CD4-positive, CD25-positive, alpha-beta regulatory T cell (primary cell): ENCODE measurements around the gene ADORA2A. TPM values are rescaled to one million over a fixed set of nuclear protein-coding genes. Genes with fewer than 3 reads are reported as not detected.

Experiments used
- ATAC-seq, 2 donors: fragments of 150-1000 bp; cut with Tn5 transposase; one replicate each; pipeline ENCODE4 v1.10.0; 2021; ENCODE audit warnings: low read depth in 2 of 2, moderate number of reproducible peaks in 2 of 2, moderate library complexity in 1 of 2
- DNase-seq, 3 donors: peaks; one replicate each; pipeline versions ENCODE4 v3.0.0 to v3.0.0-alpha.2; 2012 to 2022; ENCODE audit warnings: mixed read lengths in 1 of 3
- H3K27ac ChIP-seq: one replicate; pipeline ENCODE4 v1.7.0; 2013; ENCODE audit warnings: mild to moderate bottlenecking, low read length; ENCODE audit not compliant: insufficient read depth, poor library complexity, severe bottlenecking
- H3K27me3 ChIP-seq: one replicate; pipeline ENCODE4 v1.7.0; 2013; ENCODE audit warnings: low read length; ENCODE audit not compliant: control insufficient read depth, insufficient read depth
- H3K36me3 ChIP-seq: one replicate; pipeline ENCODE4 v1.7.0; 2013; ENCODE audit warnings: mild to moderate bottlenecking, low read length, moderate library complexity; ENCODE audit not compliant: control insufficient read depth, insufficient read depth
- H3K4me1 ChIP-seq: 2 replicates; pipeline ENCODE4 v1.7.0; 2013; ENCODE audit warnings: mild to moderate bottlenecking, low read length; ENCODE audit not compliant: insufficient read depth, control insufficient read depth, poor library complexity, severe bottlenecking
- H3K4me3 ChIP-seq: one replicate; pipeline ENCODE4 v1.7.0; 2013; ENCODE audit warnings: low read depth, mild to moderate bottlenecking, low read length, moderate library complexity
- H3K9me3 ChIP-seq, 2 experiments: 1 replicate in 1 of 2; 2 replicates in 1 of 2; pipeline ENCODE4 v1.7.0; 2013; ENCODE audit warnings: low read length in 2 of 2, mild to moderate bottlenecking in 1 of 2, moderate library complexity in 1 of 2; ENCODE audit not compliant: control insufficient read depth in 2 of 2
- H3K27ac Mint-ChIP-seq, 3 donors: one replicate each; pipeline ENCODE4 v1.8.0; 2020 to 2022; ENCODE audit warnings: mild to moderate bottlenecking in 3 of 3, mixed read lengths in 3 of 3, moderate library complexity in 2 of 3
- H3K27me3 Mint-ChIP-seq: one replicate; pipeline ENCODE4 v1.8.0; 2022; ENCODE audit warnings: mild to moderate bottlenecking, mixed read lengths
- H3K36me3 Mint-ChIP-seq: one replicate; pipeline ENCODE4 v1.8.0; 2020; ENCODE audit warnings: mixed read lengths
- H3K4me1 Mint-ChIP-seq, 4 donors: one replicate each; pipeline ENCODE4 v1.8.0; 2020 to 2022; ENCODE audit warnings: mixed read lengths in 4 of 4, mild to moderate bottlenecking in 1 of 4
- H3K4me3 Mint-ChIP-seq, 4 donors: one replicate each; pipeline ENCODE4 v1.8.0; 2020 to 2022; ENCODE audit warnings: mild to moderate bottlenecking in 4 of 4, mixed read lengths in 4 of 4, moderate library complexity in 3 of 4
- H3K9me3 Mint-ChIP-seq, 7 donors: one replicate each; pipeline ENCODE4 v1.8.0; 2020 to 2022; ENCODE audit warnings: mixed read lengths in 7 of 7, mild to moderate bottlenecking in 3 of 7, moderate library complexity in 2 of 7
- polyA plus RNA-seq, 4 donors: library from polyadenylated mRNA; unstranded; fragments of 300-500 nt; fragmentation: Illumina TruSeq; gene quantifications; one replicate each; pipeline ENCODE4 v1.2.3, GENCODE V29; 2021
- total RNA-seq: library from RNA; stranded (reverse); gene quantifications from one replicate; pipeline ENCODE4 v1.2.3, GENCODE V29; 2022

The ADORA2A gene
- total and polyA plus RNA-seq, 5 donors from 2014 or later: 31.2 to 101 (median 91.8) TPM

GRCh38 chr22:24466716-24467328, 39.4 kb downstream of the ADORA2A start:
- no peak for DNase-seq
- ATAC-seq: no peak
- Histone ChIP-seq H3K9me3 (no peaks in the 10 kb centered on the region), H3K36me3 (no peaks in the 10 kb centered on the region), H3K4me3 (no peak overlapping the region), H3K27me3 (no peaks in the 10 kb centered on the region), H3K4me1 (no peaks in the 10 kb centered on the region), H3K27ac (no peak overlapping the region)
- Mint-ChIP-seq H3K27me3 (no peaks in the 10 kb centered on the region), H3K27ac (peak overlapping the region in 1 of 3 donors; percentile 12), H3K4me3 (no peak overlapping the region), H3K9me3 (no peaks in the 10 kb centered on the region), H3K36me3 (no peaks in the 10 kb centered on the region), H3K4me1 (no peaks in the 10 kb centered on the region)

- Histone ChIP-seq H3K27ac (no peak overlapping the region), H3K4me1 (no peaks in the 10 kb centered on the region), H3K27me3 (no peaks in the 10 kb centered on the region), H3K36me3 (no peaks in the 10 kb centered on the region), H3K9me3 (no peaks in the 10 kb centered on the region), H3K4me3 (no peak overlapping the region)
- Mint-ChIP-seq H3K36me3 (no peaks in the 10 kb centered on the region), H3K9me3 (no peaks in the 10 kb centered on the region), H3K4me3 (no peak overlapping the region), H3K27ac (no peak overlapping the region), H3K27me3 (no peaks in the 10 kb centered on the region), H3K4me1 (no peaks in the 10 kb centered on the region)
- DNase-seq: no peak
- no peak for ATAC-seq
These were observed 39.9 kb downstream of the ADORA2A start for GRCh38 chr22:24467340-24467739.

GRCh38 chr22:24471570-24471969, 44.2 kb downstream of the ADORA2A start:
- Mint-ChIP-seq H3K9me3 (peaks cover 0 to 3% (median 0%) of the 10 kb centered on the region in 7 donors), H3K27me3 (peaks cover 5% of the 10 kb centered on the region), H3K4me3 (no peak overlapping the region), H3K27ac (no peak overlapping the region), H3K4me1 (no peaks in the 10 kb centered on the region), H3K36me3 (no peaks in the 10 kb centered on the region)
- ATAC-seq (no peak), DNase-seq (no peak)
- Histone ChIP-seq H3K27ac (no peak overlapping the region), H3K36me3 (no peaks in the 10 kb centered on the region), H3K27me3 (no peaks in the 10 kb centered on the region), H3K9me3 (no peaks in the 10 kb centered on the region), H3K4me1 (no peaks in the 10 kb centered on the region), H3K4me3 (no peak overlapping the region)

GRCh38 chr22:24473284-24473683, 45.9 kb downstream of the ADORA2A start:
- Mint-ChIP-seq H3K27ac (no peak overlapping the region), H3K9me3 (peaks cover 0 to 3% (median 0%) of the 10 kb centered on the region in 7 donors), H3K4me1 (no peaks in the 10 kb centered on the region), H3K36me3 (no peaks in the 10 kb centered on the region), H3K4me3 (no peak overlapping the region), H3K27me3 (peaks cover 5% of the 10 kb centered on the region)
- Histone ChIP-seq H3K4me1 (no peaks in the 10 kb centered on the region), H3K4me3 (no peak overlapping the region), H3K9me3 (no peaks in the 10 kb centered on the region), H3K27me3 (no peaks in the 10 kb centered on the region), H3K27ac (no peak overlapping the region), H3K36me3 (no peaks in the 10 kb centered on the region)
- no peak for DNase-seq
- ATAC-seq: no peak

- no peak overlapping the region for H3K4me3 Mint-ChIP-seq
- H3K9me3 ChIP-seq: no peaks in the 10 kb centered on the region
- peaks cover 5% of the 10 kb centered on the region for H3K27me3 Mint-ChIP-seq
- no peak overlapping the region for H3K4me3 ChIP-seq
- no peaks in the 10 kb centered on the region for H3K36me3 Mint-ChIP-seq
- H3K27ac ChIP-seq: no peak overlapping the region
- peaks cover 0 to 6% (median 0%) of the 10 kb centered on the region in 4 donors for H3K4me1 Mint-ChIP-seq
- peaks cover 0 to 3% (median 0%) of the 10 kb centered on the region in 7 donors for H3K9me3 Mint-ChIP-seq
- no peaks in the 10 kb centered on the region for H3K36me3 ChIP-seq
- DNase-seq (no peak), ATAC-seq (no peak)
- H3K4me1 ChIP-seq: no peaks in the 10 kb centered on the region
- no peaks in the 10 kb centered on the region for H3K27me3 ChIP-seq
- H3K27ac Mint-ChIP-seq: no peak overlapping the region
These were observed 46.8 kb downstream of the ADORA2A start for GRCh38 chr22:24474221-24474620.

GRCh38 chr22:24474649-24475255, 47.4 kb downstream of the ADORA2A start:
- Mint-ChIP-seq H3K4me3 (no peak overlapping the region), H3K27ac (no peak overlapping the region), H3K36me3 (no peaks in the 10 kb centered on the region), H3K9me3 (peaks cover 0 to 3% (median 0%) of the 10 kb centered on the region in 7 donors), H3K4me1 (peaks cover 0 to 6% (median 0%) of the 10 kb centered on the region in 4 donors), H3K27me3 (peaks cover 5% of the 10 kb centered on the region)
- H3K4me3 ChIP-seq: no peak overlapping the region
- no peaks in the 10 kb centered on the region for H3K27me3 ChIP-seq
- H3K4me1 ChIP-seq: no peaks in the 10 kb centered on the region
- no peak for ATAC-seq
- no peaks in the 10 kb centered on the region for H3K9me3 ChIP-seq
- H3K27ac ChIP-seq: no peak overlapping the region
- no peaks in the 10 kb centered on the region for H3K36me3 ChIP-seq
- DNase-seq: no peak

- no peak for DNase-seq
- no peak overlapping the region for H3K4me3 Mint-ChIP-seq
These were observed 54.2 kb downstream of the ADORA2A start for GRCh38 chr22:24481641-24482040.

GRCh38 chr22:24482575-24482974, 55.2 kb downstream of the ADORA2A start:
- no peak overlapping the region for H3K27ac Mint-ChIP-seq
- Histone ChIP-seq H3K9me3 (no peaks in the 10 kb centered on the region), H3K27me3 (no peaks in the 10 kb centered on the region), H3K27ac (no peak overlapping the region), H3K36me3 (no peaks in the 10 kb centered on the region), H3K4me3 (no peak overlapping the region), H3K4me1 (no peaks in the 10 kb centered on the region)
- ATAC-seq (no peak), DNase-seq (no peak)
- H3K9me3 Mint-ChIP-seq: no peaks in the 10 kb centered on the region
- H3K36me3 Mint-ChIP-seq: no peaks in the 10 kb centered on the region
- peaks cover 6 to 10% (median 8%) of the 10 kb centered on the region in 4 donors for H3K4me1 Mint-ChIP-seq
- no peak overlapping the region for H3K4me3 Mint-ChIP-seq
- H3K27me3 Mint-ChIP-seq: no peaks in the 10 kb centered on the region

More at GRCh38 chr22:24481641-24482040, 54.2 kb downstream of the ADORA2A start:
- no peak overlapping the region for H3K27ac Mint-ChIP-seq
- ATAC-seq: no peak
- H3K36me3 Mint-ChIP-seq: no peaks in the 10 kb centered on the region
- peaks cover 6 to 8% (median 6%) of the 10 kb centered on the region in 4 donors for H3K4me1 Mint-ChIP-seq
- no peaks in the 10 kb centered on the region for H3K4me1 ChIP-seq
- H3K4me3 ChIP-seq: no peak overlapping the region
- no peaks in the 10 kb centered on the region for H3K9me3 ChIP-seq
- H3K36me3 ChIP-seq: no peaks in the 10 kb centered on the region
- no peak overlapping the region for H3K27ac ChIP-seq
- no peaks in the 10 kb centered on the region for H3K27me3 ChIP-seq
- H3K9me3 Mint-ChIP-seq: no peaks in the 10 kb centered on the region
- no peaks in the 10 kb centered on the region for H3K27me3 Mint-ChIP-seq
